ENCODE data around the gene COPA. TPM values are rescaled to one million over a fixed set of nuclear protein-coding genes. Genes with fewer than 3 reads are reported as not detected.

The COPA gene
- total RNA-seq, 2 experiments from 2014 or later, result 145 to 146 TPM

GRCh38 chr1:160255781-160256300 lies 87.2 kb downstream of the COPA start:
- ChIA-PET POLR2A (interaction anchor here (1.5 kb wide), 1 partner anchor 29 kb away, joined by 3 read pairs; the partner anchor contains the start of gene PEX19), CTCF (no interaction called here)
- no peak for DNase-seq
- H3K9me3 Mint-ChIP-seq, result no peaks in the 10 kb centered on the region
- no peaks in the 10 kb centered on the region for H3K27me3 Mint-ChIP-seq
- peaks cover 32% of the 10 kb centered on the region for H3K36me3 Mint-ChIP-seq (ENCODE audit: low read depth)
- no peak overlapping the region for H3K4me3 Mint-ChIP-seq
- no peak overlapping the region for H3K27ac Mint-ChIP-seq
- peaks cover 35% of the 10 kb centered on the region for H3K4me1 Mint-ChIP-seq

GRCh38 chr1:160251687-160252526 lies 91.1 kb downstream of the COPA start:
- CTCF ChIA-PET, result interaction anchor here (0.6 to 4.3 kb wide), 37 partner anchors 10 to 315 kb away, joined by 3 to 37 read pairs (median 6); partner anchors contain the start of genes CASQ1, DCAF8, PEA15 and PEX19
- Mint-ChIP-seq H3K4me3 (no peak overlapping the region), H3K27ac (no peak overlapping the region), H3K4me1 (peaks cover 6% of the 10 kb centered on the region), H3K27me3 (no peaks in the 10 kb centered on the region), H3K36me3 (ENCODE audit: low read depth) (peaks cover 19% of the 10 kb centered on the region), H3K9me3 (no peaks in the 10 kb centered on the region)
- POLR2A ChIA-PET, result interaction anchor here (0.6 to 3.5 kb wide), 14 partner anchors 9 to 357 kb away, joined by 3 to 40 read pairs (median 4); partner anchors contain the start of genes DCAF8, PEA15 and PEX19
- peak; percentile 64 for DNase-seq

- no peak for DNase-seq
- Mint-ChIP-seq H3K27me3 (no peaks in the 10 kb centered on the region), H3K27ac (no peak overlapping the region), H3K4me1 (peaks cover 2% of the 10 kb centered on the region), H3K36me3 (ENCODE audit: low read depth) (peaks cover 19% of the 10 kb centered on the region), H3K4me3 (no peak overlapping the region), H3K9me3 (no peaks in the 10 kb centered on the region)
- CTCF ChIA-PET, result interaction anchor here (1.0 to 4.3 kb wide), 10 partner anchors 16 to 166 kb away, joined by 3 to 37 read pairs (median 9); partner anchors contain the start of genes CASQ1, PEA15 and PEX19
- POLR2A ChIA-PET, result interaction anchor here (1.5 to 3.5 kb wide), 4 partner anchors 11 to 60 kb away, joined by 3 to 40 read pairs (median 8); partner anchors contain the start of genes DCAF8 and PEX19
Observed at GRCh38 chr1:160251011-160251410, 92.0 kb downstream of the COPA start.

GRCh38 chr1:160247053-160247452 lies 96.0 kb downstream of the COPA start:
- POLR2A ChIA-PET, result no interaction called here
- Mint-ChIP-seq H3K4me1 (peaks cover 2% of the 10 kb centered on the region), H3K9me3 (no peaks in the 10 kb centered on the region), H3K27me3 (no peaks in the 10 kb centered on the region), H3K4me3 (no peak overlapping the region), H3K36me3 (ENCODE audit: low read depth) (peaks cover 10% of the 10 kb centered on the region), H3K27ac (no peak overlapping the region)
- CTCF ChIA-PET, result interaction anchor here (1.3 kb wide), 1 partner anchor 146 kb away, joined by 3 read pairs; no protein-coding TSS in a partner anchor
- no peak for DNase-seq

- Mint-ChIP-seq H3K27ac (no peak overlapping the region), H3K27me3 (no peaks in the 10 kb centered on the region), H3K4me1 (no peaks in the 10 kb centered on the region), H3K36me3 (ENCODE audit: low read depth) (peaks cover 11% of the 10 kb centered on the region), H3K4me3 (no peak overlapping the region), H3K9me3 (no peaks in the 10 kb centered on the region)
- POLR2A ChIA-PET, result interaction anchor here (1.4 kb wide), 1 partner anchor 16 kb away, joined by 5 read pairs; no protein-coding TSS in a partner anchor
- DNase-seq, result no peak
- CTCF ChIA-PET, result no interaction called here
Observed at GRCh38 chr1:160245434-160245833, 97.6 kb downstream of the COPA start.

- no peak overlapping the region for H3K4me3 Mint-ChIP-seq
- POLR2A ChIA-PET, result interaction anchor here (0.7 to 1.4 kb wide), 2 partner anchors 11 to 17 kb away, joined by 3 to 5 read pairs; no protein-coding TSS in a partner anchor
Observed at GRCh38 chr1:160244209-160244608, 98.8 kb downstream of the COPA start.

GRCh38 chr1:160243767-160244166 lies 99.3 kb downstream of the COPA start:
- H3K9me3 Mint-ChIP-seq, result no peaks in the 10 kb centered on the region
- no peak overlapping the region for H3K4me3 Mint-ChIP-seq
- no peak for DNase-seq
- ChIA-PET CTCF (interaction anchor here (0.5 to 2.9 kb wide), 4 partner anchors 8 to 137 kb away, joined by 3 to 21 read pairs (median 4); no protein-coding TSS in a partner anchor), POLR2A (interaction anchor here (0.7 to 2.9 kb wide), 3 partner anchors 10 to 19 kb away, joined by 3 to 11 read pairs (median 3); partner anchors contain the start of gene DCAF8)
- no peaks in the 10 kb centered on the region for H3K27me3 Mint-ChIP-seq
- H3K4me1 Mint-ChIP-seq, result no peaks in the 10 kb centered on the region
- H3K36me3 Mint-ChIP-seq (ENCODE audit: low read depth), result peaks cover 25% of the 10 kb centered on the region
- no peak overlapping the region for H3K27ac Mint-ChIP-seq

More at GRCh38 chr1:160244209-160244608, 98.8 kb downstream of the COPA start:
- Mint-ChIP-seq H3K36me3 (ENCODE audit: low read depth) (peaks cover 21% of the 10 kb centered on the region), H3K4me1 (no peaks in the 10 kb centered on the region), H3K27ac (no peak overlapping the region), H3K9me3 (no peaks in the 10 kb centered on the region), H3K27me3 (no peaks in the 10 kb centered on the region)
- CTCF ChIA-PET, result interaction anchor here (0.5 to 1.3 kb wide), 3 partner anchors 27 to 136 kb away, joined by 3 to 4 read pairs (median 3); no protein-coding TSS in a partner anchor
- DNase-seq, result no peak

- ChIA-PET POLR2A (interaction anchor here (1.0 to 1.5 kb wide), 3 partner anchors 12 to 23 kb away, joined by 4 to 7 read pairs (median 4); partner anchors contain the start of gene DCAF8), CTCF (interaction anchor here (1.5 kb wide), 1 partner anchor 12 kb away, joined by 3 read pairs; no protein-coding TSS in a partner anchor)
- Mint-ChIP-seq H3K4me1 (peaks cover 5% of the 10 kb centered on the region), H3K9me3 (no peaks in the 10 kb centered on the region), H3K27ac (no peak overlapping the region), H3K27me3 (no peaks in the 10 kb centered on the region), H3K36me3 (ENCODE audit: low read depth) (peaks cover 42% of the 10 kb centered on the region), H3K4me3 (no peak overlapping the region)
- no peak for DNase-seq
Observed at GRCh38 chr1:160239582-160240299, 103.3 kb downstream of the COPA start.

Other genes starting within 250 kb of the COPA start
- gene IGSF8, start 244.6 kb downstream of the COPA start, total RNA-seq, result 10 to 100 TPM; 30.5 to 31.6 TPM
- not detected for gene ATP1A2, start 227.5 kb downstream of the COPA start, total RNA-seq
- under 1 TPM in 1 of 2 experiments, not detected in 1; 0.33 TPM for gene ATP1A4, start 191.6 kb downstream of the COPA start, total RNA-seq
- under 1 TPM in 1 of 2 experiments, not detected in 1; 0.35 TPM for gene CASQ1, start 152.7 kb downstream of the COPA start, total RNA-seq
- gene PEA15, start 137.9 kb downstream of the COPA start, total RNA-seq, result 10 to 100 TPM; 38.2 to 39.3 TPM
- 100 to 1,000 TPM; 123 to 125 TPM for gene DCAF8, start 80.7 kb downstream of the COPA start, total RNA-seq
- gene PEX19, start 58.1 kb downstream of the COPA start, total RNA-seq, result 10 to 100 TPM; 53.8 to 60.8 TPM
- 10 to 100 TPM; 64.5 to 65.3 TPM for gene NCSTN, start 133 bp upstream of the COPA start, total RNA-seq
- gene NHLH1, start 23.8 kb upstream of the COPA start, total RNA-seq, result under 1 TPM; 0.40 to 0.43 TPM
- not detected for gene VANGL2, start 57.3 kb upstream of the COPA start, total RNA-seq
- gene SLAMF6, start 180.0 kb upstream of the COPA start, total RNA-seq, result 10 to 100 TPM; 32.0 to 33.8 TPM
- gene CD84, start 236.2 kb upstream of the COPA start, total RNA-seq, result 10 to 100 TPM; 21.6 to 23.3 TPM

Data from activated CD4-positive, alpha-beta memory T cell treated with anti-CD3 and anti-CD28 coated beads, Interleukin-2, amount 10 ng/mL, durations not matched to agents 7 days and 5 days (primary cell).